Omental fat pad (tissue), 4 donors: Measurements from ENCODE around the gene RNF14. TPM values are rescaled to one million over a fixed set of nuclear protein-coding genes. Genes with fewer than 3 reads are reported as not detected.
A peak's percentile ranks its signal among the peaks of the same experiment; 100 is the strongest.

Experiments used
- ATAC-seq: fragments of 150-250 bp; one replicate; pipeline ENCODE4 v1.9.1; 2016; ENCODE audit warnings: mild to moderate bottlenecking, moderate library complexity; ENCODE audit not compliant: low FRiP score
- DNase-seq: peaks from one replicate; pipeline ENCODE4 v3.0.0-alpha.2; 2019; ENCODE audit warnings: low spot score
- CTCF ChIP-seq, 3 donors: fragments of 450-650 bp; IDR thresholded peaks; one replicate each; pipeline ENCODE4 v1.5.1; 2016 to 2017; ENCODE audit warnings: antibody characterized with exemption in 3 of 3, mild to moderate bottlenecking in 3 of 3, moderate library complexity in 2 of 3
- total RNA-seq, 4 donors: library from RNA; depleted of rRNA; stranded (reverse); fragments of >200 nt; gene quantifications; one replicate each; pipeline ENCODE4 v1.1.0, GENCODE V29; 2016

Gene RNF14
- total RNA-seq, 4 donors from 2014 or later = 47.3 to 107 (median 66.7) TPM

DNA sequence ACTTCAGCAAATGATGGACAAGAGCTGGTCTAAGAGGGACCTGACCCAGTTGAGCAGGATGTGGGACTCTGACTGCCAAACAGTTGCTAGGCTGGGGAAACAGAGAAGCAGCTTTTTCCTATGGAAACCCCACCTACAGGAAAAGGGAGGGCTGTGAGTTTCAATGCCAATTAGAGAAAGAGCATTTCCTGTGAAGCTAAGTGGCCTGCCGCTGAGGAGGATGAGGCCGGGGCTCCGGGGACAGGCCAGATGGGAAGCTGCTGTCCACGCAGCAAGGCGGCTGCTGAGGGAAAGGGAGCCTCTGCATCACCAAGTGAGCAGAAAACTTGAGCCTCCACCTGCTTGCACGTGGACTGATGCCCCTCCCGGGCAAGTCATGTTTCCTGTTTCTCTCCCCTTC lies 10.8 kb upstream of the RNF14 start, which contains the start of gene PCDH12:
Gene PCDH12 (minus strand): TSS at position 90 of the 400 bp plus-strand sequence. CDS start 351 bp downstream, outside the sequence.
- no peak for TF ChIP-seq CTCF (IDR thresholded peaks at IDR 0.05)
- ATAC-seq = peak; percentile 17
- DNase-seq = no peak

- ATAC-seq = no peak
- no peak for TF ChIP-seq CTCF (IDR thresholded peaks at IDR 0.05)
- DNase-seq = no peak
These were observed 10.2 kb upstream of the RNF14 start for GRCh38 chr5:141958546-141959172.

DNA sequence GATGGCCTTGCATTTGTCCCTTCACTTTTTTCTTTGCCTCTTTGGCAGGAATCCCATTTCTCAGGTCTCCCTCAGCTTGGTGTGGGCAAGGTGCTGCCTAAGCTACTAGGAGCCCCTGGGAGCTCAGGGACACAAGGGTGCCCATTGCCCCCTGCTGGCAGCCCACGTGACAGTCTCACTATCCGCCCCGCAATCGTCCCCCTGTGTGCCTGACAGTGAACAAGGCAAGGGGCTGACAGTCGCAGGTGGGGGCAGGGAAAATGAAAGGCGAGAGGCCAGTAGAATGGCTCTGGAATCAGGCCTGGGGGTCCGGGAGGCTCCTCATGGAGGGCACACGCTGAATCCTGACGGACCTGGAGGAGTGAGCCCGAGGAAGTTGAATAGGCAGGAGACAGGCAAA lies 8.9 kb upstream of the RNF14 start:
- TF ChIP-seq CTCF (IDR thresholded peaks at IDR 0.05) = no peak
- DNase-seq (no peak), ATAC-seq (no peak)

- ATAC-seq (peak; percentile 70), DNase-seq (peak; percentile 67)
- peak in 2 of 3 donors; percentile 47 to 59 for TF ChIP-seq CTCF (IDR thresholded peaks at IDR 0.05)
These were observed 8.2 kb upstream of the RNF14 start for GRCh38 chr5:141960449-141961323.

- no peak for DNase-seq
- ATAC-seq = no peak
- no peak for TF ChIP-seq CTCF (IDR thresholded peaks at IDR 0.05)
These were observed 7.4 kb upstream of the RNF14 start for GRCh38 chr5:141961466-141961865.

DNA sequence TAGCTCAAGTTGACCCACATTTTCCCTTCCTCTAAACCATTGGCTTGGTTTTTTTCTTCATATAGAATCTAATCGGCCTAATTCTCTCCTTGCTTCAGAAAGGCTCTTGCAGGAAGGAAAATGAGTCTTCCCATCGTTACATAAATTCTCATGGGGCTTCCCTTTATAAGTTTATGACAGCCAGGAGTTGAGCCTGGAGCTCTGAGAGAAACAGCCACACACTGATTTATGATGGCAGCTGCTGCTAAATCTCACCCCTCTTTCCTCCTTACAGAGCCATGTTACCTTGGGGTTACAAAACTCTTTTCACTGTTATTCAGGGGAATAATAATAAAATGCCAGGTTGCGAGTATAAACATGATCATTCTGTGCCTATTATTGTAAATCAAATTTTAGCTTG lies 5.2 kb upstream of the RNF14 start:
- no peak for ATAC-seq
- no peak for TF ChIP-seq CTCF (IDR thresholded peaks at IDR 0.05)
- no peak for DNase-seq
